ENCODE measurements around the gene UNC119.

Gene UNC119

DNA sequence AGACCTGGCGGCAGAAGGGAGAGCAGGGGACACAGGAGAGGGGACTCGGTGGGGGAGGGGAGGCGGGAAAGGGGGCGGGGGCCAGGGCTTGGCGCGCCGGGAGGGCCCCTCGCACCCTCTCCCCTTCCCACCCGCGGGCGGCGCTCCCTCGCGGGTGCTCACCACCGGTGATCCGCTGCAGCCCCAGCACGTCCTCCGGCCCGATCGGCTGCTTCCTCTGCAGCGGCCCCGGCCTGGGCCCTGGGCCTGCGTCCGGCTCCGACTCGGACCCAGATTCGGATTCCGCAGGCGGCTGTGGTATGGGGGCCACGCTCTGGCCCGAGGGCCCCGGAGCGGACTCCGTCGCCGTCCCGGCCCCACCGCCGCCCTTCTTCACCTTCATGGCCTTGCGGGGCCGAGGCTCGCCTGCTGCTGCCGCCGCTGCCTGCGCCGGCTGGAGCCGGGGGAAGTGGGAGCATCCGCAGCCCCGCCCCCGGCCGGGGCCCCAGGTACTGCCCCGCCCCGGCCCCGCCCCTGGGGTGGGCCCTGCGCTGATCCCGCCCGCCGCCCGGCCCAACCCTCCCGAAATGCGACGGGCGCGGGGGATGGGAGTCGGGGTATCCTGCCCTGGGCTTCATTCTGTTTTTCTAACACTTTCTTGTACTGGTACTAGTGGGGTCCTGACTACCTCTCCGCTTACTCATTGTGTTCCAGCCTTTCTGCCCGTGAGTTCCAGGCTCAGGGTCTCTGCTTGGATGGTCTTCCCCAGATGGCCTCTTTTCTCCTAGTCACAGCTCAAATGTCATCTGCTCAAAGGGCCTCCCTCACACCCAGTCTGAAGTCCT, at the start of gene UNC119:
UNC119 (minus strand) TSS at position 449 of the 824 bp plus-strand sequence; CDS start at position 382, 67 bp downstream.
- TF ChIP-seq, protein P1, sequence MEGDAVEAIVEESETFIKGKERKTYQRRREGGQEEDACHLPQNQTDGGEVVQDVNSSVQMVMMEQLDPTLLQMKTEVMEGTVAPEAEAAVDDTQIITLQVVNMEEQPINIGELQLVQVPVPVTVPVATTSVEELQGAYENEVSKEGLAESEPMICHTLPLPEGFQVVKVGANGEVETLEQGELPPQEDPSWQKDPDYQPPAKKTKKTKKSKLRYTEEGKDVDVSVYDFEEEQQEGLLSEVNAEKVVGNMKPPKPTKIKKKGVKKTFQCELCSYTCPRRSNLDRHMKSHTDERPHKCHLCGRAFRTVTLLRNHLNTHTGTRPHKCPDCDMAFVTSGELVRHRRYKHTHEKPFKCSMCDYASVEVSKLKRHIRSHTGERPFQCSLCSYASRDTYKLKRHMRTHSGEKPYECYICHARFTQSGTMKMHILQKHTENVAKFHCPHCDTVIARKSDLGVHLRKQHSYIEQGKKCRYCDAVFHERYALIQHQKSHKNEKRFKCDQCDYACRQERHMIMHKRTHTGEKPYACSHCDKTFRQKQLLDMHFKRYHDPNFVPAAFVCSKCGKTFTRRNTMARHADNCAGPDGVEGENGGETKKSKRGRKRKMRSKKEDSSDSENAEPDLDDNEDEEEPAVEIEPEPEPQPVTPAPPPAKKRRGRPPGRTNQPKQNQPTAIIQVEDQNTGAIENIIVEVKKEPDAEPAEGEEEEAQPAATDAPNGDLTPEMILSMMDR (IDR thresholded peaks at IDR 0.05) = no peak
- no peak for TF ChIP-seq ZFX (IDR thresholded peaks at IDR 0.05; ENCODE audit: borderline replicate concordance)
- peak within 1 kb of the TSS; percentile 22 for H3K27ac ChIP-seq

DNA sequence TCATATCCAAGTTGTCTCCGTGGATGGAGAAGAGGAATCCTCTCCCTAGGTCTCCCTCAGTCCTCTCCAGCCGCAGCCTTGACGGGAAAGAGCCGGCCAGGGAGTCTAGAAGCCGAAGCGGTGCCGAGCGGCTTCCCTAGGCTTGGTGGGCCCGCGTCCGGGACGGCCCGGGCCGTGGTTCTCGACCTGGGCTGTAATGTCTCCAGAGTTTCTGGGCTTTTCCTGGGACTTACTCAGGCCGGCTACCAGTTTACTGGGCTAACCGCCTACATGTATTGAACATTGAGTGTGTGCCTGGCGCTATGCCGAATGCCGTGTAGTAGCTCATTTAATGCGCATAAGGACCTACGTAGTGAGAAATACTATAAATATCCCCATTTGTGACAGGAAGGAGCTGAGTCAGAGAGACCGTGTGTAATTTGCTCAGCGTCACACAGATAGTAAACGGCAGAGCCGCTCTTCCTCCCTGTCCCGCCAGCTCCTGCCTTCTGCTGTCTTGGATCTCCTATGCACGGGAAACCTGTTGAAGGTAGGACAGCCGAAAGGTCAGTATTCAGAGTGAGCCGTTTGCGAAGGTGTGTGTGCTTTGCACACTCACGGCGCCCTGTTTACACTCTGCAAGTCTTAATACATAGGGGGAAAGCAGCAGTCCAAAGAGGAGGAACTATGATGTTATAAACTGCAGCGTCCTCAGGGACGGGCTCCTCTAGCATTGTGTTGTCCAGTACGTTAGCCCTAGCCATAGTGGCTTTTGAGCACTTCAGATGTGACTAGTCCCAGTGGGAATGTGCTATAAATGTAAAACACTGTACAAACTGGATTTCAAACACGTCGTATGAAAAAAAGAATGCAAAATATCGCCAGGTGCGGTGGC, 47.1 kb upstream of the UNC119 start:
- peak overlapping the region; percentile 93 for H3K27ac ChIP-seq
- TF ChIP-seq, protein P1 (IDR thresholded peaks at IDR 0.05) = no peak
- TF ChIP-seq ZFX (IDR thresholded peaks at IDR 0.05; ENCODE audit: borderline replicate concordance) = no peak

DNA sequence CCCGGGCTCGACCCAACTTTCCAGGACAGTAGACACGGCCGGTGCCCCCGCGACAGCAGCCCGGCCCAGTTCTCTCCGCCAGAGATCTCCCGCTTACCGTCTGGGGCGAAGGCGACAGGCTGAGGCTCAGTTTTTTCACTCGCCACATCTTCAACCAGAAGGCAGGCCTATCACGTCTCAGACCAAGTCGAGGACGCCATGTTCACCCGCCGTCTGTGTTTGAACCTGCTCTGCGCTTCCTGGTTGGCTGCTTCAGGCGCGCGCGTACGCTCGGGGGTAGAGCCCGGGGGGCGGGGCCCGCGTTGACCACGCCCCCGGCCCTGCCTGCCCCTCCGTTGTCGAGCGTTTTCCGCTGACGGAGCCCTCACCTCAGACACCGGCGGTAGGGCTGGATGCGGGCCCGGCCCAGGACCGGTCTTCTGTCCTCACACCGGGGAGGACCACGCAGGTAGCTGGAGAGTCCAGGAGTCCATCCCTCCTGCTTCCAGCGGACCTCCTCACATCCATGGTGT, 46.4 kb upstream of the UNC119 start, which contains the start of gene SPAG5:
SPAG5 (minus strand) TSS at position 227 of the 512 bp plus-strand sequence; CDS start at position 148, 79 bp downstream.
- no peak for TF ChIP-seq ZFX (IDR thresholded peaks at IDR 0.05; ENCODE audit: borderline replicate concordance)
- TF ChIP-seq, protein P1 (IDR thresholded peaks at IDR 0.05) = no peak
- H3K27ac ChIP-seq = peak within 1 kb of the TSS; percentile 93

DNA sequence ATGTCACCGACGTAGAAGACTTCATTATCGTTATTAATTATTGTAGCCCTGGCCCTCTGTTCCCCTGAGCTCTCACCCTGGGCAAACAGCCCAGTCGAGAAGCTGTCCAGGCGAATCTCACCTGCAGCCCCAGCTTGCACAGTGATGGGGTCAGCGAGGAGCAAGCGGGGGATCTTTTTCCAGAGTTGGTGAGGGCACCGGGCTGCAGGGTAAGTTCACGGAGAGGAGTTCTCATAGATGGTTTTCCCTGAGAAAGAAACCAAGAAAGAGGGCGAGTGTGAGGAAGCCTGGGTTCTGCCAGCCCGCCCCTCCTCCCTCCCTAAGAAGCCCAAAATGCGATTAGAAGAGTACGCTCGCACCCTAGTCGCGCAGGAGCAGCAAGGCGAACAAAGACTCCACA, 46.0 kb upstream of the UNC119 start:
- no peak for TF ChIP-seq ZFX (IDR thresholded peaks at IDR 0.05; ENCODE audit: borderline replicate concordance)
- peak overlapping the region; percentile 93 for H3K27ac ChIP-seq

DNA sequence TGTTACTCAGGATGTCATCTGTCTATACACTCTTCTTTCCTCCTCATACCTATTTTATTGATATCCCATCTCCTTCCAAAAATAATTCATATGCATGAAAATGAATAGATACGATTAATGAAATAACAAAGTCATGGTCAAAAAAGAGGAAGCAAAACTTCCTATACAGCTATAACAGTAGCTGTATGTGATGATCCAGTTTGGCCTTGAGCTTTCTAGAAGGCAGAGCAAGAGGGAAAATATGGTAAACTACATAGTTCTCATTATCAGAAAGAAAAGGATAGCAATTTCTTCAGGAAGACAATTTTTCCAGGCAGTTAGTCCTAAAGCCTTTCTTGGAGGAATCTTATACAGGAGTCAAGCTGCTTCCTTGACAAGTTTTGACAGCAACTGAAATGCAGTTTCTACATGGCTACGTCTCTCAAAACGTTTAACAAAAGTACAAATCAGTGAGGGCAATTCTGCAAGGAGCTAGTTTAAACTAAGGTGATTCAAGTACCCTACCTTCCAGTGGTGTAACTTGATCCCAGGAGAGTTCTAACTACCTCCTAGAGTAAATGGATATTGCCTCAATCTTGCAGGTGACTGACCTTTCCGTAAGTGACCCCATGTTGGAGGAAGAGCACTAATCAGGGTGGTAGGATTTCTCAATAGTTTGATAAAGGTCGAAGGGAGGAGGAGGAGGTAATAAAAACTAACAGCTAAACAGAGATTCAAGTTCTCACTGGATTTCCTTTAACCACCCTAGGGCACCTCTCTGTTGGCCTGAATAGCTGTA, 45.4 kb upstream of the UNC119 start:
- TF ChIP-seq ZFX (IDR thresholded peaks at IDR 0.05; ENCODE audit: borderline replicate concordance) = no peak
- TF ChIP-seq, protein P1 (IDR thresholded peaks at IDR 0.05) = no peak
- peak overlapping the region; percentile 93 for H3K27ac ChIP-seq

DNA sequence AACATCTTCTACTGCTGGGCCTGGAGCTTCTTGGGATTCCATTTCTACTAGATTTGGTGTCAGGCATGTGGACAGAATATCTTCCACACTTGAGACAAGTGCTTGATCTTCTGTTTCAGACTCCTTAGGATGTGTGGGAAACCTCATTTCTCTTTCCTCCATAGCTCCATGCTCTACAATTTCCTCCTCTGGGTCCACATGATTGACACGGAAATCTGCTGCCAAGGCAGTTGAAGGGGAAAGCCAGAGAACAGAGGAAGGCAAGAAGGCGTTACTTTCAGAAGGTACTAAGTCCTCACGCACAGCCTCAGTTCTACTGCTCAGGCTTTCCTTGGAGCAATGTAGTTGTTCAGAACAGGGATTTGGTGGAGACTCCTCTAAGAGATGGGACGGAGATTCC, 39.8 kb upstream of the UNC119 start:
- TF ChIP-seq, protein P1 (IDR thresholded peaks at IDR 0.05) = no peak
- TF ChIP-seq ZFX (IDR thresholded peaks at IDR 0.05; ENCODE audit: borderline replicate concordance) = no peak

DNA sequence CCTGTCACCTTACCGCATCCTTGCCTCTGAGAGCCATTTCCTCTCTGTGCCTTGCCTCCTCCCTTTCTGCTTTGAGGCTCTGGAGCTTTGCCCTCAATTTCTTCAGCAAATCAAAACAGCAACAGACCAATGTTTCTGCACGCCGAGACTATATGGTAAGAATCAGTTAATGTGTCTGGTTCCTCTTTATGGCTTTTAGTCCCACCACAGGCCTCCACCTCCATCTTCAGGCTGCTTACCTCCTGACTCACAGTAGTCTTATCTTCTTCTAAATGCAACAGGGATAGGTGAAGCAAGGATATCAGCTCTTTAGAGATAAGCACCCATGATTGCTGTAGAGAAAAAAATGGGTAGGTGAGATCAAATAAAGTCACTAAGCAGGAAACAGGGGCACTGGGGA, 33.4 kb upstream of the UNC119 start:
- no peak overlapping the region for H3K27ac ChIP-seq
- no peak for TF ChIP-seq ZFX (IDR thresholded peaks at IDR 0.05; ENCODE audit: borderline replicate concordance)
- TF ChIP-seq, protein P1 (IDR thresholded peaks at IDR 0.05) = no peak

More for the DNA sequence above, 39.8 kb upstream of the UNC119 start:
- no peak overlapping the region for H3K27ac ChIP-seq
